NOMO-1 (cell line): ENCODE results near the gene NUBP2.

Experiments
- DNase-seq, 2 experiments: peaks; one replicate each; lab custom pipeline; 2025; ENCODE audit not compliant: unreplicated experiment in 2 of 2; lab: John Stamatoyannopoulos, UW

NUBP2 gene

DNA sequence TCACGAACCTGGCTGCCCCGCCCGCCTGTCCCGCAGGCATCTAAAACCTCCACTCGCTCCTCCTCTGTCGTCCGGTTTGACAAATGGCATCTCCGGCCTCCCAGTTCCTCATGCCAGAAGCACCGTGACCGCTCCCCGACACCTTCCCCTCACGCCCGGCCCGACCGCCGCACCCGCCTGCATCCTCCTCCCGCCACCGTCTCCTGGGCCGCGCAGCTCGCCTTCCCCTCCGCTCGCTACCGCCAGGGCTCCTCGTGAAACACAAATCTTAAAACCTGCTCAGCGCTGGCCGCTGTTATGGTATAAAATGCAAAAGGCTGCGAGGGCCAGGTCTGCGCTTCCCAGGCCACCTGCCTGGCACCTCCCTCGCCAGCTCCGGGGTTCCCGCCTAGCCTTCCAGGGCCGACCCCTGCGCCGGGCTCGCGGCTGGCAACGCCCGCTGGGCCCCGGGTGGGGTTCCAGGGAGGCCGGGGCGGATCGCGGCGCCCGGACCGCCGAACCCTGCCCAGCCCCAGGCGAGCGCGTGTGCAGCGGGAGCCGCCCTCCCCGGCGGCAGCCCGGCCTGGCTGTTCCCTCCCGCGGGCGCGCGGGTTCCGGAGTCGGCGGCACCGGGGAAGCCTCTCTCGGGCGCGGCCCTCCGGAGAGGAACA, 877 bp upstream of the NUBP2 start:
- DNase-seq = peak; percentile 37 to 41

DNA sequence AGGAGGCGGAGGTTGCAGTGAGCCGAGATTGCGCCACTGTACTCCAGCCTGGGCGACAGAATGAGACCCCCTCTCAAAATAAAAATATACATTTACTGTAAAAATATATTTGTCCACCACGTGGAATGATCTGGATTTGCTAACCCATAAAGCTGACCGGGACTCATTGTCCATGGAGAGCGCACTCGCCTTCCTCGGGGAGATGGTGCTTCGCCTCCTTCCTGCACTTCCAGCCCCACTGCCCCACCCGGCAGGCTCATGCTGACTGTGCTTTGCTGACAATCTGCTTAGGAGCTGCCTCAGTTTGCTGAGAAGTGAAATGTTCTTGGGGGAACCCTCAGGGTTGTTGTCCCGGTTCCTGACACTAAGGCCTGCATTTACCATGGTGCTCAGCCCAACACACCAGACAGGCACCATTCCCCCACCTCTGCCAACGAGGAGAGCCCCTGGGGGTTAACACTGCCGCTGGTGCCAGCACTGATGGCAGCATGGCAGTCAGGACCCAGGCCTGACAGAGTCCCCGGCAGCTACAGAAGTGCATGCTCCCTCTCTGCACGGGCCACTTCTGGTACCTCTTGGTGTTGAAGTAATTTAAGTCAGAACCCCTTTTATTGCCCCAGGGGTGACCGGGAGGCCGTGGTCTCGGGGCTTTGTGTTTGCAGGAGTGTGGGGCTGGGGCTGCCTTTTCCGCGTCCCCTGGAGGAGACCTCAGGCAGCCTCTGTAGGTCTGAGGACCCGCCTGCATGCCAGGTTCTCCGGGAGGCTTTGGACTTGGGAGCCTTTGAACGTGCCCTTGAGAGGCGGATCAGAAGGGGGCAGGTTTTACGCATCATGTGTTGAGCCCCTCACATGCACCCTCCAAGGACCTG, 2.5 kb downstream of the NUBP2 start:
- no peak for DNase-seq

DNA sequence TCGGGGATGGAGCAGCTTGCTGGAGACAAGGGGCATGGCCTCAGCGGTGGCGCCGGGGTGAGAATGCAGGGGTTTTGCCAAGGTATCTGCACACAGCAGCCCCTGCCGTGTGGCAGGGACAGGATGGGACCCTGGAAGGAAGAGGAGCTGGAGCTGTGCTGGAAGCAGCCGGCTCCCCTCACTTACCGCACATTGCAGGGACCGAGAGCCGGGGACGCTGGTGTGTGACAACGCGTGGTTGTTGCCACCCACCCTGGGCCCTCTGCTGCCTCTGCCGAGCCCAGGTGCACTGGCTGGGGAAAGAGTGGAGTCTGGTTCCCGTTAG, 3.0 kb downstream of the NUBP2 start:
- DNase-seq = no peak

DNA sequence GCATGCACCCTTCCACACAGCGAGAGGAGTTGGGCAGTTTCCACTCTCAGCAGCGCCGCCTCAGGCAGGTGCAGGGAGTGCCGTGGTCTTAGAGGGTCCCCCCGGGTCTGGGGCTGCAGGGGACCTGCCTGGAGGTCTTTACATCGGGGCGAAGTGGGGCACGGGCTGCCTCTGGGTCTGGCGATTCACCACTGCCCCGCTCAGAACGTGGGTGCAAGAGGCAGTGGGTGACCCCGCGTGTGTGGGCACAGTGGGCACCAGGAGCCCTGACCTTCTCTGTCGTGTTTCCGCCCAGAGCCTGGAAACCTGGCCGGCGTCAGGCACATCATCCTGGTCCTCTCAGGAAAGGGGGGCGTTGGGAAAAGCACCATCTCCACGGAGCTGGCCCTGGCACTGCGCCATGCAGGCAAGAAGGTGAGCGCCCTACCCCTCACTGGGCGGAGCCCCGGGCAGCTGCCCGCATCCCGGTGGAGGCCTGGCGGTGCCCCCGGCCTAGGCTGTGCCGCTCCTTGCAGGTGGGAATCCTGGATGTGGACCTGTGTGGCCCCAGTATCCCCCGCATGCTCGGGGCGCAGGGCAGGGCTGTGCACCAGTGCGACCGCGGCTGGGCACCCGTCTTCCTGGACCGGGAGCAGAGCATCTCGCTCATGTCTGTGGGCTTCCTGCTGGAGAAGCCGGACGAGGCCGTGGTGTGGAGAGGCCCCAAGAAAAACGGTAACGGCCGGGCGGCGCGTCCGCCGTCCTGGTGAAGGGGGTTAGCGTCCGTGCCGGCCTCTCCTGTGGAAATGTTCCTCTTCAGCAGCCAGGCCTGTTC, 3.7 kb downstream of the NUBP2 start:
- no peak for DNase-seq

DNA sequence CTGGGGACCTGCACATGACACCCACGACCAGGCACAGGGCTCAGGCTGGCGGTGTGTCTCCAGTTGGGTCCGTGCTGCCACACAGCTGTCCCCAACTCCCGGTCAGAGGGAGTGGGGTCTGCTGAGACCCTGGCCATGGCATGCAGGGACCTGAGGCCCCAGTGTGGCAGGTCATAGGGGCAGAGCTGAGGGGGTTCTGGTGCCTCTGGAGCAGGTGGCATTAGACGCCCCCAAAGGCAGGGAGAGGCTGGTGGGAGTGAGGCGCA, 4.2 kb downstream of the NUBP2 start:
- DNase-seq = no peak

DNA sequence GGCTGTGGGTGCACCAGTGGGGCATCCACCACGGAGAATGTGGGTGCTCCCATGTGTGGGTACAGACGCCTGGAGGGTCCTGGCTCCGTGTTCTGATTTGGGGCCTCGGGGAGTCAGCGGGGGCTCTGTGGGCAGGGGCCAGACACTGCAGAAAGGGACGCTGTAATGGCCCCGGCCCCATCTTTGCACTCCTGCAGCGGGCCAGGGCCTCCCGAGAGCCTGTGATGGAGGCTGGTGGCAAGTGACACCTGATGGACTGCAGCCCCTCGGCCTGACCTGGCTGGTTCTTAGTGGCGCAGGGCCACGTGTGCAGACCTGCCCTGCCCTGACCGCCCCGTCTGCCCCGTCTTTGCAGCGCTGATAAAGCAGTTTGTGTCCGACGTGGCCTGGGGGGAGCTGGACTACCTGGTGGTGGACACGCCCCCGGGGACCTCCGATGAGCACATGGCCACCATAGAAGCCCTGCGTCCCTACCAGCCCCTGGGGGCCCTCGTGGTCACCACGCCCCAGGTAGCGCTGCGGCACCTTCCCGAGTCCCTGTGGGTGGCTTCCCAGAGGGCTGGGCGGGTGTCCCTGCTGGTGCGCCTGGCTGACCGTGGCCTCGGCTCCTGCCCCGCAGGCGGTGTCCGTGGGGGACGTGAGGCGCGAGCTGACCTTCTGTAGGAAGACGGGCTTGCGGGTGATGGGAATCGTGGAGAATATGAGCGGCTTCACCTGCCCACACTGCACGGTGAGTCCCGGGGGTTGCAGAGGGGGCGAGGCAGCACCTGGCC, 4.7 kb downstream of the NUBP2 start:
- DNase-seq = no peak

DNA sequence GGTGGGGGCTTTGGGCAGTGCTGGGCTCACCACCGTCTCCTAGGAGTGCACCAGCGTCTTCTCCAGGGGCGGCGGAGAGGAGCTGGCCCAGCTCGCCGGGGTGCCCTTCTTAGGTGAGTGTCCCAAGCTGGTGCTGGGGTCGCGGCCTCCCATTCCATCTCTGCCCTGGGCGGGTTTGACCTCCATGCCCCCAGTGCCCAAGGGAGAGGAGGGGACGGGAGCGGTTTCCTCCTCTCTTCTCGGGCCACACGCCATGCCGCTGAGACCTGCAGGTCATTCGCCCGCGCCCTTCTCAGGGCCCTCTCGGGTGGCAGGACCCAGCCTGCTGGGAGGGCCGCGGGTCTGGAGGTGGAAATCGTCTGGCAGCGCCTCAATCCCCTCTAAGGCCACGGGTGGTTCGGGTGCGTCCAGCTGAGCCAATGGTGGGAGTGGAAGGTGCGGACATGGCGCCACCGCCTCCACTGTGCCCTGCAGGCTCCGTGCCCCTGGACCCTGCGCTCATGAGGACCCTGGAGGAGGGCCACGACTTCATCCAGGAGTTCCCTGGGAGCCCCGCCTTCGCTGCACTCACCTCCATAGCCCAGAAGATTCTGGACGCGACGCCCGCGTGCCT, 5.4 kb downstream of the NUBP2 start:
- no peak for DNase-seq

DNA sequence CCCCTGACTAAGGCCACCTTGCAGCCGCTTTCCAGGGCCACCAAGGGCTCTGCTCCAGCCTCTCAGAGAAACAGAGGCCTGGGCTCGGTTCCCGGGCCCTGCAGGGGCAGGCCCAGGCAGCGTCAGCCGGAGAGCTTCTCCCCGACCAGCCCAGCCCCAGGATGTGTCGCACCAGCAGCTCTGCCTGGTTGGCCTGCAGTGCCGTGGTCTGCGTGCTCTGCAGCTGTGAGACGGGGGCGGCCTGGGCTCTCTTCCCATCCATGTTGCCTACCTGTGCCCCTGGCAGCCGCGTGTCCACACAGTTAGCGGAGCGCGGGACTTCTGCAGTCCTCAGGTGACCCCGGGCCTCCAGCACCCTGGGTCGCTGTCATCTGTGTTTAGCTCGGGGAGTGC, 5.9 kb downstream of the NUBP2 start:
- DNase-seq = no peak

DNA sequence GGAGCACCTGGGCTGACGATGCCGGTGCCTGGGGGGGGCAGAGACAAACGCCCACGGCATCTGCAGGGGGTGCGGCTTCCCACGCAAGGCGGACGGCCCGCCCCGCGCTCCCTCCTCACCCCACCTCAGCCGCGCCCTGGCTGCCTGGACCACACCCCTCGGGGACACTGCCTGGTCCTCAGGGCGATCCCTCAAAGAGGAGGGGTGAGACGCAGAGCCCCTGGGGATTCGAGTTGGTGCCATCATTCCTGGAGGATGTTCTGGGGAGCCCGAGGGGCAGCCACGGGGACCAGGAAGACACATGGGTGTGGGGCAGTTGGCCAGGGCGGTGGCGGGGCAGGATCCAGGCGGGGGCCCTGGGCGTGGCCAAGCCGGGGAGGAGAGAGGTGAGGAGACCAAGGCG, 6.9 kb downstream of the NUBP2 start:
- no peak for DNase-seq

DNA sequence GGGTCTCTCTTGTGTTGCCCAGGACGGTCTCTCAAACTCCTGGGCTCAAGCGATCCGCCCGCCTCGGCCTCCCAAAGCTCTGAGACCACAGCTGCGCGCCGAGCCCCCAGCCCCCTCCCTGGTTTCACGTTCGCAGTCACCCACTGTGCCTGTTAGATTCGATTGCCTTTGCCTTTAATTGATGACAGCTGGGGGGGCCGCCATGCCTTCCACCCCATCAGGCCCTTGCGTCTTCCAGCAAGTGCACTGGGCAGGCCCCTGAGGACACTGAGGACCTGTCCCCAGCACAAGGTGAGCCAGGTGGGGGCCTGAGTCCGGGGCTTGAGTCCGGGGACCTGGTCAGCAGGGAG, 7.5 kb downstream of the NUBP2 start:
- DNase-seq = no peak

DNA sequence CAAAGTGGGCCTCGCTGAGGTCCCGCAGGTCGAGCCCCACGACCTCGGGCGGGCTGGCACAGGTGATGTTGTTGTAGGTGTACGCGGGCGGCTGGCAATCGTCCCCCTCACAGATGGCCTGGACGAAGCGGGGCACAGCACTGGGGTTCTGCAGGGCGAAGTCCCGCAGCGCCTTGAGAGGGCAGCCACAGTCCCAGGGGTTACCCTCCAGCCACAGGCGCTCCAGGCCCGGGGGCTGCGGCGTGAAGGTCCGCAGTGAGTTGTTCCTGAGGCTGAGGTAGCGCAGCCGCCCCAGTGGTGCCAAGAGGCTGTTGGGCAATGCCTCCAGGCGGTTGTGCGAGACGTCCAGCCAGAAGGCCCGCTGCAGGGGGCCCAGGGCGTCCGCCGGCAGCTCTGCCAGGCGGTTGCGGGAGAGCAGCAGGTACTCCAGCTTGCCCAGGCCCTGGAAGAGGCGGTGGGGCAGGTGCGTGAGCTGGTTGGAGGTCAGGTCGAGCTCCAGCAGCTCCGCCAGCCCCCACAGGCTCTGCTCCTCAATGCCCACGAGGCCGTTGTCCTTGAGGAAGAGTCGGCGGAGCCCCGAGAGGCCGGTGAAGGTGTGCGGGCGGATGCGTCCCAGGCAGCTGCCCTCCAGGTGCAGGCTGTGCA, 8.0 kb downstream of the NUBP2 start:
- DNase-seq = no peak

DNA sequence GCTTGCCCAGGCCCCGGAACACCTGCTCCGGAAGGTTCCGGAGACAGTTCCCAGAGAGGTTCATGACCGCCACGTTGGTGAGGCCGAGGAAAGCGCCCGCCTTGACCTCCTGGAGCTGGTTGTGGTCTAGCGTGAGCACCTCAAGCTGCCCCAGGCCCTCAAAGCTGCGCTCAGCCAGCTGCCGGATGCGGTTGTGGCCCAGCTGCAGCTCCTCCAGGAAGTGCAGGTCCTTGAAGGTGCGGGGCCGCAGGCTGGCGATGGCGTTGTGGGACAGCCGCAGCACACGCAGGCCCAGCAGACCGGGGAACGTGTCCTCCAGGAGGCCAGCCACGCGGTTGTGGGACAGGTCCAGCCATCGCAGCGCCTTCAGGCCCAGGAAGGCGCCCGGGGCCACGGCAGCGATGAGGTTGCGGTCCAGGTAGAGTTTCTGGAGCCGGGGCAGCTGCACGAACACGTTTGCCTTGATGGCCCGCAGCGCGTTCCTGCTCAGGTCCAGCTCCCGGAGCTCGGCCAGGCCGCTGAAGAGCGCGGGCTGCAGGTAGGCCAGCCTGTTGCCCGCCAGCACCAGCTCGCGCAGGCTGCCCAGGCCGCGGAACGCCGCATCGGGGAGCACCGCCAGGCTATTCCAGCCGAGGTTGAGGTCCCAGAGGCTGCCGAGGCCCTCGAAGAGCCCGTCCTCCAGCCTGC, 8.6 kb downstream of the NUBP2 start:
- DNase-seq = no peak

DNA sequence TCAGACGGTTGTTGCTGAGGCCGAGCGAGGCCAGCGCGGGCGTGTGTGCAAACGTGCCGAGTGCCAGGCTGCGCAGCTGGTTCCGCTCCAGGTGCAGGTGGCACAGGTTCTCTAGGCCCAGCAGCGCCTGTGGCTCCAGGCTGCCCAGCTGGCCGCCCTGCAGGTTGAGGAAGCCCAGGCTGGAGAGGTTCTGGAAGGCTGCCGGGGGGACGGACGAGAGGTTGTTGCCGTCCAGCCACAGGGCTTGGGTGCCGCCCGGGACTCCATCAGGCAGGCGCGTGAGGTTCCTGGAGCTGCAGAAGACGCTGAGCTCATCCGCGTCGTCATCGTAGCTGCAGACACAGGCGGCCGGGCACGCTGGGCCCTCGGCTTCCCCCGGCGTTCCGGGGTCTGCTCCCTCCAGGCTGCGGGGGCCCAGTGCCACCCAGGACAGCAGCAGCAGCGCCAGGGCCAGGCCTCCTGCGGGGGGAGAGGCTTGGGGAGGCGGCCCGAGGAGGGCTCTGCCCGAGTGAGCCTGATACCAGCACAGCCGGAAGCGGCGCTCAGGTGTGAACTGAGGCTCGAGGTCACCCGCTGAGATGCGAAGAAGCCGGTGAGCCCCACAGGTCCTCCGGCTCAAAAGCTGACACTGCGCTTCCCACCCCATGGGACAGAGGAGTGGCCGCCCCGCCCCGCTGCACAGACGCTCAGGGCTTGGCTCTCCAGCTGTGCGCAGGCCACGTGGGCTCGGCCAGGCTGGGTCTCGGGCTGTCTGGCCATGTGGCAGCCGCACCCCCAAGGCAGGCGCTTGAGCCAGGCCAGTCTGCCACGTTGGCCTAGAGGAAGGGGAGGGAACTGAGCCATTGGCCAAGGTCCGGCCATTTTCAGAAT, 9.4 kb downstream of the NUBP2 start:
- no peak for DNase-seq

DNA sequence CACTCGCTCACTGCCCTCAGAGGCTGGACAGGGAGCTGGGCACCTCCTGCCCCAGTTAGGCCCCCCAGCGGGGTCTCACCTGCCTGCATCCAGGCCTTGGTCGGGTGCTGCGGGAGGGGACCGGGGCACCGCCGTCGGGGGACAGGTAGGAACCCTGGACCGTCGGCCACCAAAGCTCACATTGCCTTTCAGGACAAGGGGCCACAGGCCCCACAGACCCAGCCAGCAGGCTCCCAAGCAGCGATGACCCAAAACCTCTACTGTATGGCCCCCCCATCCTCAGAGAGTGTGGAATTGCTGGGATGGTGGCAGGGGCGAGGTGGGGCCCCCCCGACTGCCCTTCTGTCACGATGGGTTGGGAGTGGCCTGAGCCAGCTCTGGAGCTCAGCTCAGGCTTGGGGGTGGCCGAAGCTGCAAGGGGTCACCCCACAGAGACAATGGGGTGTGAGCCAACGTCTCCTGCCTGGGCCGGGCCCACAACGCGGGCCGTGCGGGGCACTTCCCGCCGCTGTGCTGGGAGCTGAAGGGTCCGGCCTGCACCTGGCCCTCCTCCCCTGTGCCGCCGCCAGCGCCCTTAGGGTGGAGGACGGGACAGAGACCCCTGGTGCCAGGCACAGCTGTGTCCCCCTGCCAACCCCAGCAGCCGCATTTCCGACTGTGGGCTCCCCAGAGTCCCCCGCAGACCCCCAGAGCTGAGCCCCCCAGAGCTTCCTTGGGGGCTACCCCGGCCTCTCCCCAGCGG, 10.2 kb downstream of the NUBP2 start:
- DNase-seq = no peak

DNA sequence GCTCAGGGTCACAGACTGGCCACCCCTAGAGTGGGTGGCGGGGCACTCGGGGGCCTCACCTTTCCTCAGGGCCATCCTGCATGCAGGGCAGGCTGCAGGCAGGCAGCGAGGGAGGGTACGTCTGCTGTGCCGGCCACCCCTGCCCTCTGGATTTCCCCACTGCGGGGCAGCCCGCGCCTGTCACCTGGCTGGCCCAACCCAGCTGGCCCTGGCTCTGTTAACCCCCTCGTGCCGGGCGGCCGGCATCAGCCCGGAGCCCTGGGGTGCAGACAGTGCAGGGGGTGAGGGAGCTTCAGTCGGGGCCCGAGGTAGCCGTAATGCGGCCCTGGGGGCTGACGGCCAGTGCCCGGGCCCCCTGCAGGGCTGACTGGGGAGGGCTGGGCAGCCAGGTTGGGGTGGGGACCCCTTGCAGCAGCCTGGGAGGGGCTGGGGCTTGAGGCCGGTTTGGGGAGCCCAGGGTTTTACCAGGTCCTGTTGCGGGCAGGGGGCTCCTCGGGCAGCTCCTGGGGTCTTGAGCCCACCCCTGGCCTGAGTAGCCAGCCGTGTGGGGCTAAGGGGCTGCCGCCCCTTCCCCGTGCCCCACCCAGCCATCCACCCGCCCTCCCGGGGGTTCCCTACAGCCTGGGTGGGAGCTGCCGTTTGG, 10.9 kb downstream of the NUBP2 start, which contains the start of gene IGFALS:
TSS of gene IGFALS (minus strand) at position 128 of the 643 bp plus-strand sequence. CDS start at position 75, 53 bp downstream.
- DNase-seq = no peak

DNA sequence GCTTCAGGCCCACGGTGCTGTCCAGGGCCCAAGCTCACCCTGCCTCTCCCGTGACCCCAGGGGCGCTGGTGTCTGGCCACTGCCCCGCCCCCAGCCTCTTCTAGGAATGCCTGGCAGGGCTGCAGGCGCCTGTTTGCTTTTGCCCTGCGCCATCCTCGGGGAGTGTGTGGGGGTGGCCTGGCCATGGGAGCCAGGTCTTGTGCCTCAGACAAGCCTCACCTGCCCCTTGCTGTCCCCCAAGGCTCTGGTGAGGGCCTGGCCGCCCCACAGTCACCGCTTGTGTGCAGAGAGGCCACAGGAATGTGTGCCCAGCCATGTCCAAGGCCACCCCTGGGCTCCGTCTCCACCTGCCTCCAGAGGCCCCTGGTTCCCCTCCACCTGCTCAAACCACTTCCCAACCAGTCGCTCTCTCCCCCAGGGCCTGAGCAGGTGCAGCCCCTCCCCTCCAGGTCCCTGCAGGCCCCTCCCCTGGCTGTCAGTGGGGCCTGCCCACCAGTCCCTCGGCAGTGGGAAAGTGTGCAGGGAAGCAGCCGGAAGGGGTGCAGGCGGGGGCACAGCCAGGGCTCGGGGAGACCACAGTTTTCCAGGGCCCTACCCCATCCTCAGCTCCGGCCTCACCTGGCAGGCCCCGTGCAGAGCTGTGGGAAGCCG, 11.6 kb downstream of the NUBP2 start:
- no peak for DNase-seq
